SK-N-SH (cell line): ENCODE results near the gene ENO1.

Experiments used
- CTCF ChIP-seq: fragments of 200-600 bp; sonication (generic); IDR thresholded peaks from 2 replicates; pipeline ENCODE4 v1.6.1; 2017; ENCODE audit warnings: antibody characterized with exemption, mild to moderate bottlenecking, moderate library complexity
- EP300 ChIP-seq, 2 experiments: IDR thresholded peaks; 2 replicates each; pipeline versions ENCODE4 v1.4.0 to v1.6.1; 2012; ENCODE audit warnings: borderline replicate concordance in 1 of 2, low read depth in 1 of 2, low read length in 1 of 2
- FOXJ3 ChIP-seq: sonication (generic); formaldehyde crosslinking; IDR thresholded peaks from 2 replicates; pipeline ENCODE4 v1.5.1; 2020; ENCODE audit warnings: mild to moderate bottlenecking, missing genetic modification reagents
- MAX ChIP-seq: IDR thresholded peaks from 2 replicates; pipeline ENCODE4 v1.4.0; 2012; ENCODE audit warnings: low read depth
- POLR2AphosphoS5 ChIP-seq: IDR thresholded peaks from 2 replicates; pipeline ENCODE4 v1.6.1; 2012; ENCODE audit warnings: low read depth, low read length
- USF2 ChIP-seq: fragments of 150-350 bp; IDR thresholded peaks from 2 replicates; pipeline ENCODE4 v1.6.1; 2017; ENCODE audit warnings: antibody characterized with exemption, low read length, low read depth, borderline replicate concordance
- YY1 ChIP-seq: IDR thresholded peaks from 2 replicates; pipeline ENCODE4 v1.4.0; 2012; ENCODE audit warnings: low read depth, mild to moderate bottlenecking

GRCh38 chr1:8851060-8851459 is 27.4 kb downstream of the ENO1 start:
- no peak for TF ChIP-seq USF2
- no peak for TF ChIP-seq YY1
- TF ChIP-seq FOXJ3 (CRISPR knock-in tag), result no peak
- no peak for TF ChIP-seq CTCF
- no peak for TF ChIP-seq POLR2AphosphoS5
- no peak for TF ChIP-seq MAX
- TF ChIP-seq EP300 (IDR thresholded peaks at IDR 0.05; ENCODE audit: borderline replicate concordance in 1 of 2, low read depth in 1 of 2, low read length in 1 of 2), result no peak
